NB4 (cell line): Measurements from ENCODE around the gene SIM2.

Experiments used
- DNase-seq: peaks from one replicate; pipeline ENCODE4 v3.0.0; 2010; ENCODE audit warnings: low read depth
- H3K4me3 ChIP-seq: one replicate; pipeline ENCODE4 v1.5.1; 2011; ENCODE audit warnings: mild to moderate bottlenecking, low read depth, low read length, moderate library complexity
- MYC ChIP-seq: IDR thresholded peaks from 2 replicates; pipeline ENCODE4 v1.6.1; 2011; ENCODE audit warnings: low read depth, low read length
- POLR2A ChIP-seq: IDR thresholded peaks from 2 replicates; pipeline ENCODE4 v1.6.1; 2011; ENCODE audit warnings: mild to moderate bottlenecking; ENCODE audit not compliant: insufficient read length; ENCODE audit errors: extremely low read depth
- TF ChIP-seq, protein P1 (sequence below): IDR thresholded peaks from one replicate; pipeline ENCODE4 v1.5.1; 2012; ENCODE audit warnings: low read depth, low read length
- TF ChIP-seq, protein P2 (sequence below): IDR thresholded peaks from 2 replicates; pipeline ENCODE4 v1.6.1; 2011; ENCODE audit warnings: low read depth, low read length

Gene SIM2

DNA sequence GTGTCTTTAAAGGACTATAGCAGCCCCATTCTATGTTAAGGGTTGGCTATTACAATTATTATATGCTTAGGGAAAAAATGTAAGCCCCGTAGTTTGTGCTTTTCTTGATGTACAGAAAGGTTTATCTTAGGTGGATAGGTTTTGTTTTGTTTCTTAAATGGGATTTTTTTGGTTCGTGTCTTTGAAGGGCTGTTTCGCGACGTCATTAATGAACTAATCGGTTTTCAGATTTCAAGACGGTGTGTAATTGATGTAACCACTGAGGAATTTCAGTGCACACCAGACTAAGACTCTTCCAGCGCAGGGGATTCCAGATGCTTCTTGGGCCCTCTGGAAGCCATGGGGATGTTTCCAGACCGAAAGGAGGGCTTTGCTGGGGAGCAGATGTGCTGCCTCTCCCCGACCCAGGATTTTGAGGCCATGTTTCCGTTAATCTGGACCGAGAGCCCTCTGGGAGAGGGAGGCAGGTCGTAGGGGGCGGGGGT lies 4.8 kb upstream of the SIM2 start:
- no peak overlapping the region for H3K4me3 ChIP-seq
- TF ChIP-seq, protein P1, sequence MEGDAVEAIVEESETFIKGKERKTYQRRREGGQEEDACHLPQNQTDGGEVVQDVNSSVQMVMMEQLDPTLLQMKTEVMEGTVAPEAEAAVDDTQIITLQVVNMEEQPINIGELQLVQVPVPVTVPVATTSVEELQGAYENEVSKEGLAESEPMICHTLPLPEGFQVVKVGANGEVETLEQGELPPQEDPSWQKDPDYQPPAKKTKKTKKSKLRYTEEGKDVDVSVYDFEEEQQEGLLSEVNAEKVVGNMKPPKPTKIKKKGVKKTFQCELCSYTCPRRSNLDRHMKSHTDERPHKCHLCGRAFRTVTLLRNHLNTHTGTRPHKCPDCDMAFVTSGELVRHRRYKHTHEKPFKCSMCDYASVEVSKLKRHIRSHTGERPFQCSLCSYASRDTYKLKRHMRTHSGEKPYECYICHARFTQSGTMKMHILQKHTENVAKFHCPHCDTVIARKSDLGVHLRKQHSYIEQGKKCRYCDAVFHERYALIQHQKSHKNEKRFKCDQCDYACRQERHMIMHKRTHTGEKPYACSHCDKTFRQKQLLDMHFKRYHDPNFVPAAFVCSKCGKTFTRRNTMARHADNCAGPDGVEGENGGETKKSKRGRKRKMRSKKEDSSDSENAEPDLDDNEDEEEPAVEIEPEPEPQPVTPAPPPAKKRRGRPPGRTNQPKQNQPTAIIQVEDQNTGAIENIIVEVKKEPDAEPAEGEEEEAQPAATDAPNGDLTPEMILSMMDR, result no peak
- TF ChIP-seq MYC (no peak), POLR2A (no peak)
- TF ChIP-seq, protein P2, sequence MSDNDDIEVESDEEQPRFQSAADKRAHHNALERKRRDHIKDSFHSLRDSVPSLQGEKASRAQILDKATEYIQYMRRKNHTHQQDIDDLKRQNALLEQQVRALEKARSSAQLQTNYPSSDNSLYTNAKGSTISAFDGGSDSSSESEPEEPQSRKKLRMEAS, result no peak
- DNase-seq, result no peak

DNA sequence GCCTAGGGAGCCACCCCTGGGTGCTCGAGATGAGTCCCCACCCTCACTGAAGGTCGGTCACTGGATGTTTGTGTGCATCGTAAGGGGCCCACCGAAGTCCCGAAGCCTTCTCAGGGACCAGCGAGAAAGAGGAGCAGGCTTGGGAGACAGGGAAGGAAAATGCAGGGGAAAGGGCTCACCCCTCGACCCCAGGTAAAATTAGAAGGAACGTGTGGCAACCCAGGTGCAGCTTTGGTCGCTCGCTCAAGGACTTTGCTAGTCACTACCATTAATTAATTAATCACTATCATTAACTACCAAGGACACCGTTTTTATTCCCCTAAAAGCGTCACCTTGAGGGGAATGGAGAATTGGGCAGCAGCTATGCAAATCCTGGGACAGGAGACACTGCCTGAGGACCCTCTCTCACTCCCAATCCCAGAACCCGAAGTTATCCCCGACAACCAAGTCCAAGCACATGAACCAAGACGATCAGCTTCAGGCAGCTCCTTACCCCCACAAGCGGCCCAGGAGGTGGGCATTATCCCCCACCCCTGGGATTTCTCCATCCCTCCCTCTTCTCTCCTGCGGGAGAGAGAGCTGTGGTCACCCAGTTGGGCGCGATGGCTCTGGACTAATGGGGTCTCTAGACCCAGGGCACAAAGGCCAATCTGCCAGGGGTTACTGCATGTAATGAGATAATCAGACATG lies 4.2 kb upstream of the SIM2 start:
- TF ChIP-seq, protein P1, result no peak
- TF ChIP-seq, protein P2, result no peak
- TF ChIP-seq MYC (no peak), POLR2A (no peak)
- H3K4me3 ChIP-seq, result no peak overlapping the region
- DNase-seq, result no peak

DNA sequence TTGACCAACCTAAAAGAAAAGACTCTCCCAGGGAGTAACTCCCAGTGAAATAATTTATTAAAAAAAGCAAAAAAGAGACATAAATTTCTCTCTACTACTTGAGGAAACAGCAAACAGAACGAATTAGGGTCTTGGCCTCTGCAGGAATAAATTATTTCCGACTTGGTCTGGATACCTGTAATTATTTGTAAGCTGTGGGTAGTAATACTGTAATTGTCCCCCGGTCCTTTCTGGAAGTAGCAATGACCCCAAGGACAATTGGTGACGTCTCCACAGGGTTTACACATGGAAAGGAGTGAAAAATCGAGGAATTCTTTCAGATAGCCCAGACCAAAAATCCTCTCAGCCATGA lies 3.7 kb upstream of the SIM2 start:
- DNase-seq, result no peak
- H3K4me3 ChIP-seq, result no peak overlapping the region
- no peak for TF ChIP-seq MYC
- no peak for TF ChIP-seq POLR2A
- TF ChIP-seq, protein P1, result no peak
- TF ChIP-seq, protein P2, result no peak

DNA sequence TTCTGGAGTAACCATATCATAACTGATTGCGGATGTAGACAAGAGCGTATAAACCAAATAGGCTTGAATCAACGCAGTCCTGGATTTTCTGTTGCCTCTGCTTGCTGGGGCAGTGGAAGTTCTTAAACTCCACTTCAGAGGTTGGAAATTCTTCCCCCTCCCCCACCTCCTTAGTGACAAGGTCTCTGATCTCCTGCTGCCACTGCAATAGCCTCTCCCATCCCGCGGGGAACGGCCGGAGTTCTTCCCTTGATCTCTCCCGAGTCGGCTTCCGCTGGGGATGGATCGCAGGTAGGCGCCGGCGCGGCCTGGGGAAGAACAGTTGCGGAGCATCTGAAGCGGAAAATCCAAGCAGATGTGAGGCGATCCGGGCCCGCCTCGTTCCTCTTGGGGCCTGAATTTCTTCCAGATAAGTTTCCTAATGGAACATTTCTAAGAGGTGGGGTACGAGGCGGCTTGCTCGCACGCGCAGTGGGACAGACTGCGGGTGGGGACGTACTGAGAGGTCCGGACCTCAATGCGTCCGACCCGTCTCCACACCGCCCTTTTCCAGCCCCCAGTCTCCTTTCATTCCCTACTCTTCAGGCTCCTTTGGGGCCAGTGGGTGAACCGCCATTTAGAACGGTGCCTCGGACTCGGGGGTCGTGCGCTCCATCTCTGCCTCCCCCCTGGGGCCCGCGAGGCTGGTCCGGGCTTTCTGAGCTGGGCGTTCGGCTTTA lies 3.1 kb upstream of the SIM2 start:
- no peak for TF ChIP-seq MYC
- no peak for TF ChIP-seq POLR2A
- TF ChIP-seq, protein P1, result no peak
- TF ChIP-seq, protein P2, result no peak
- no peak for DNase-seq

DNA sequence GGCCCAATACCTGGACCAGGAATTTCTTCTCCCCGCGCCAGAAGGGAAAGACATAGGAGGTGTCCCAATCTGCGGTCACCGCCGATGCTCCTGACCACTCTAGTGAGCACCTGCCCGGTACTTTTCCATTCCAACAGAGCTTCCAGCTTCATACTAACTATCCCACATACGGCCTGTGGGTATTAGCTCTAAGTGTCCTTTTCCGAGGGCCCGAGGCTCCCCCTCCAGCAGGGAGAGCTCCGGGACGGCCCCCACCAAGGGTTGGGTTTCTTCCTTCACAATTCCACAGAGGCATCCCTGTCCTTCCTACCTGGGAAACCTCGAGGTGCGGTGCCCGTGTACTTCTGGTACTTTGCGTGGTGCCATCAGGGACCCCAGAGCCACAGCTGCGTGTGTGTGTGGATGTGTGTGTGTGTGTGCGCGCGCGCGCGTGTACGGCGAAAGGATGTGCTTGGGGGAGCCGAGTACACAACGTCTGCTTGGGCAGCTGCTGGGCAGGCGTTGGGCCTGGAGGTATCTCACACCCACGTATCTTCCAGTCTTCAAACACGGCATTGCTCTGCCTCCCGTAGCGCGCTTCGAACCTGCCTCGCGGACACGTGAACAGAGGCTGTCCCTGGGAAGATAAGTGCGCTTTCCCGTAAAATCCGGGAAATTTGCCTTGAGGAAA lies 2.4 kb upstream of the SIM2 start:
- no peak for TF ChIP-seq POLR2A
- TF ChIP-seq, protein P1, result no peak
- TF ChIP-seq MYC, result no peak
- TF ChIP-seq, protein P2, result no peak
- H3K4me3 ChIP-seq, result no peak overlapping the region
- no peak for DNase-seq

More for the DNA sequence above, 3.1 kb upstream of the SIM2 start:
- H3K4me3 ChIP-seq, result no peak overlapping the region
